Activated gamma-delta T cell treated with anti-CD3 and anti-CD28 coated beads, Interleukin-2, amount 50 U/mL, for 16 hours (primary cell): ENCODE measurements around the gene IL6R.
"Not testable (repeated sequence)": the region's sequence is repeated elsewhere in the genome, so short reads cannot be mapped to it uniquely, and the experiment has no call there.

Source experiments
- DNase-seq: peaks from one replicate; pipeline ENCODE4 v3.0.0-alpha.2; 2020; ENCODE audit warnings: low read depth

IL6R gene

GRCh38 chr1:154406886-154407197 lies 1.7 kb downstream of the IL6R start:
- no peak for DNase-seq

DNA sequence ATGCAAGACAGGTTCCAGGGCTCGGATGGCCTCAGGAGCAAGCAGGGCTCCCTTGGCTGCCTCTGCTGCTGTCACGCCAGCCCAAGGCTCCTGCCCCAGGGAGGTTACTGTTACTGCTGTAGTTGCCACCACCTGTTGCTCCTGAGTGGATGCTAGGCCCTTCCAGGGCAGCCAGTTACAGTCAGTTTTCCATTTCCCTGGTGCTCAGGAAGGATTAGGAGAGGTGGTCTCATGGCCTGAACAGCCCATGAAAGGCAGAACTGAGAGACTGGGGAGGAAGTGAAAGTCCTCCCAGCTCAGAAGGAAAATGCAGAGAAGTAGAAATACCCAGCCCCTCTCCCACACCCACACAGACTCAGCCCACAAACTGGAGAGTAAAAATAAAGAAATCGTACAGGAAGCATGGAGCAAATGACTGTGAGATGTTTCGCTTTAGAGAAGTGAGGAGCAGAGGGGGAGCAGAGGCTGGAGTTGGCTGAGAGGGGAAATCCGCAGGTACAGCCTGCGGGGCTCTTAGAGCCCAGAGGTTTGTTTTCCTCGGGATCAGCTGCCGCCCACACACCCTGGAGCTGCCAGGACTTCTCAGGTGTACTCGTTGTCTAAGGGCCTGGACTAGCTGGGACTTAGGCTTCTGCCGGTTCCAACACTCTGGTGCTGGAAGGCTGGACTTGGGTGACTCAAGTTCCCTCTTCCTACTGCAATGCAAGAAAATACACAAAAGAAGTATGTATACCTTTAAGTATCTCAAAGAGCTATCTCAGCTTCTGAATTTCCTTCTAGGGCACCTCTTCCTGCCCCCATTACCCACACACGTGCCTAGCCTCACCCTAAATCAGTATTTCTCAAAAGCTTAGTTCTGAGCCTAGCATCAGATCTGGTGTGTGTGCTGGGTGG lies 2.3 kb downstream of the IL6R start:
- DNase-seq = no peak

GRCh38 chr1:154408174-154408777 lies 3.1 kb downstream of the IL6R start:
- no peak for DNase-seq

DNA sequence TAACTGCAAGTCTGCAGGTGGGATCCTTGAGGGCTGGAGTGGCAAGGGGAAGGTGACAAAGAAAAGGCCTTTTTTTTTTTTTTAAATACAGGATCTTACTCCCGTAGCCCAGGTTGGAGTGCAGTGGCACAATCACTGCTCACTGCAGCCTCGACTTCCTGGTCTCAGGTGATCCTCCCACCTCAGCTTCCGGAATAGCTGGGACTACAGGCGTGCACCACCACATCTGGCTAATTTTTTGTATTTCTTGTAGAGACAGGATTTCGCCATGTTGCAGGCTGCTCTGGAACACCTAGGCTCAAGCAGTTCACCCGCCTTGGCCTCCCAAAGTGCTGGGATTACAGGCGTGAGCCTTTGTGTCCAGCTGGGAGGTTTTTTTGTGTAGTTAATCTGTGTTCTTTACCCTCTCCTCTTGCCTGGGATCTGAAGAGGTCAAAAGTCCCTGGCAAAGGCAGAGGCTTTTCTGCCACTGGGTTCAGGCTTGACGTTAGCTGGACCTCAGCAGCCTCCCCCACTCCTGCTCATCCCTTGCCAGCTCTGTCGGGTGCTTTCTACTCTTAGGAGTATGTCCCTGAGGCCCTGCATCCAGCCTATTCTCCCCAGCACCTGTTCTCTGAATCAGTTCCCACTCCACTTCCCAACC lies 5.2 kb downstream of the IL6R start:
- no peak for DNase-seq

DNA sequence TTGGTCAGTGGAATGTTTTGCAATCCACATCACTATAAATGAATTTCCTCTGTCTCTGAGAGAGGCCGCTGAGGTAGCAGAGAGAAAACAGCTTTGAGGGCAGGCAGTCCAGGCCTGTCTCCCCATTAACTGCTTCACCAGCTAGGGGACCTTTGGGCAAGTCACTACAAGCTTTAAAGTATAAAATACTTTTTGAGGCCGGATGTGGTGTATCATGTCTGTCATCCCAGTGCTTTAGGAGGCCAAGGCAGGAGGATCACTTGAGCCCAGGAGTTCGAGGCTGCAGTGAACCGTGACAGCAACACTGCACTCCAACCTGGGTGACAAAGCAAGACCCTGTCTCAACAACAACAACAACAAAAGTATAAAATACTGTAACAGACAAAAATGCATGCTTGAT lies 6.4 kb downstream of the IL6R start:
- DNase-seq = no peak

GRCh38 chr1:154413177-154413783 lies 8.1 kb downstream of the IL6R start:
- DNase-seq = no peak

DNA sequence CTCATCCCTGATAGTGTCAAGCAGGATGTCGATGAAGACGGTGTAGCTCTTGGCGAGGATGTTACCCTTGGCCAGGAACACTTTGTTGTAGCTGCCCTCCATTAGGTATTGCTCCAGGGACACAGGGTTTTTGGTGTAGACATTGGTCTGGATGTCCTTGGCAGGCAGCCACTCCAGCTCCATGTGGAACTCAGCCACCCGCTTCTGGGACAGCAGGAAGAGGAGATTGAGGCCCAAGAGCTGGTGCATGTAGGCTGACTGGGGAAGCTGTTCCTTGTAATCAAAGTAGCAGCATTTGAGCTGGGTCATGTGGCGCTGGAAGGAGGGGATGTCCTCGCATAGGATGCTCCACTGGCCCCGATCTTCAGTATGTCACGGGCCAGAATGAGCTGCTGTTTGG lies 9.5 kb downstream of the IL6R start:
- DNase-seq = no peak

- DNase-seq = no peak
Measured at GRCh38 chr1:154416471-154417337, 11.6 kb downstream of the IL6R start.

- DNase-seq = no peak
Measured at GRCh38 chr1:154417338-154417608, 12.1 kb downstream of the IL6R start.

GRCh38 chr1:154418062-154418921 lies 13.1 kb downstream of the IL6R start:
- DNase-seq = no peak

GRCh38 chr1:154418923-154419619 lies 13.9 kb downstream of the IL6R start:
- DNase-seq = no peak

DNA sequence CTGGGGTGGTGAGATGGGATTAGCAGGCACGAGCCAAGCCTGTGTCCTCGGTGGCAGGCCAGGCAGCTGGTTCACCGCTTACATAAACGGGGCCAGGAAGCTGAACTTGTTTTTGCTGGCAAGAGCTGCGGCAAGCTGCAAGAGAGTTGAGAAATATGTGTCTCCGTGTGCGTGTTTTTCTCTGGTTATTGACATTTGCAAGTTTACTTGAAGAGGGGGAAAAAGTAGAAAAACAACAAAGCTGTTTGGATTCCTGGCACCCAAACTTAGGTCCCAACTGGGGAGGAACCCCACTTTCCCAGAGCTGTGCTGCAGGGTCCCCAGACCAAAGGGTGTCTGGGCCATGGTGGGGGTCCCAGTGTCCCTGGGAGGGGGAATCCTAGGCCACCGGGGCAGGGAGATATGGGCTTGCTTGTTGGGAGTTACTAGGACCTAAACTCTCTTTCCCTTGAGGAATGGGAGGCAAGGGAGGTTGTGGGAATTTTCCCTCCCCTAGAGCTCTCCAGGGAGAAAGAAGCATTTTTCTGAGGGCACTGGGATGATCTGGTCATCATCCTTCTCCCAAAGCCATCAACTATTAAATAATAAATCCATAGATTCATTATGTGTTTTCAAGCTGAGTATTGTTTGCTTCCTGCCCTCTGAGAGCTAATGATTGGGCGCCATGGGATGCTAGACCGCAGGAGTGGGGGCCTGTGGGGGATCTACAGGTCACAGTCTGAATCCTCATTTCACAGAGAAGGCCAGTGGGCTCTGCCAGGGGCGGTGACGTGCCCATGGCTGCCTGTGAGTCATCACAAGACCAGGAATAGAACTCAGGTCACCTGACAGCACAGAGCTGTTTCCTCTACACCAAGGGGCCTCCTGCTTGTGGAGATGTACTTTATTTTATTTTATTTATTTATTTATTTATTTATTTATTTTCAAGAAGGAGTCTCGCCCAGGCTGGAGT lies 14.8 kb downstream of the IL6R start:
- no peak for DNase-seq

GRCh38 chr1:154420961-154421924 lies 16.1 kb downstream of the IL6R start:
- DNase-seq = no peak

DNA sequence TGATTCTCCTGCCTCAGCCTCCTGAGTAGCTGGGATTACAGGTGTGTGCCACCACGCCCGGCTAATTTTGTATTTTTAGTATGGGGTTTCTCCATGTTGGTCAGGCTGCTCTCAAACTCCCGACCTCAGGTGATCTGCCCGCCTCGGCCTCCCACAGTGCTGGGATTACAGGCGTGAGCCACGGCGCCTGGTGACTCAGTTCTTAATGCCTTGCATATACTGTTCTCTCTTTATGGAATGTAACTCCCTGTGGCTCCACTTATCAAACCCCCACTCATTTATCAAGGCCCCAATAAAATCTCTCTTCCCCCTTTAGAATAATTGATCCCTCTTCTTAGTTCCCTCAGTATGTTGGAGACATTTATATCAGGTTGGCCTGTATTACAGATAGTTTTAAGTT lies 16.9 kb downstream of the IL6R start:
- DNase-seq = not testable (repeated sequence)

GRCh38 chr1:154422521-154422920 lies 17.4 kb downstream of the IL6R start:
- DNase-seq = no peak

- no peak for DNase-seq
Measured at GRCh38 chr1:154423304-154423987, 18.3 kb downstream of the IL6R start.

- no peak for DNase-seq
Measured at GRCh38 chr1:154423988-154424326, 18.8 kb downstream of the IL6R start.

DNA sequence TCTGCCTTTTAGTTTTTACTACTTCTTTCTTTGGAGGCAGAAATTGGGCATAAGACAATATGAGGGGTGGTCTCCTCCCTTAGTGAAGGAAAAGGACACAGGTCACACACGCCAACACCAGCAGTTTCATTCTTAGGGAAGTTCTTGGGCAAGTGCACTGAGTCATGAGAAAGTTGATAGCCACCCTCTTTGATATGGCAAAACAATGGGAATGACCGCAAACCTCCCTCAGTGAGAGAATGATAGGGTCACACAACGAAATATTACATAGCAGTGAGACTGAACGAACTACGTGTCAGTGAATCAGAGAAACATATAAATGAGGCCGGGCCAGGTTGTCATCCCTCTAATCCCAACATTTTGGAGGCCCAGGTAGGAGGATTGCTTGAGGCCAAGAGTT lies 20.0 kb downstream of the IL6R start:
- no peak for DNase-seq
